ENCODE results near the gene CAST.

The CAST gene

GRCh38 chr5:96756985-96757384 is 94.8 kb downstream of the CAST start:
- no peak for TF ChIP-seq CTCF (IDR thresholded peaks at IDR 0.05)
- Histone ChIP-seq H3K27ac (no peak overlapping the region), H3K4me1 (no peaks in the 10 kb centered on the region), H3K9me3 (no peaks in the 10 kb centered on the region), H3K36me3 (peaks cover 70 to 86% (median 75%) of the 10 kb centered on the region in 3 donors), H3K4me3 (no peak overlapping the region), H3K27me3 (no peaks in the 10 kb centered on the region)
- intact Hi-C loops (cut with DNase I; ENCODE audit: low total_unique reads) = loop anchor here (10.0 kb wide), 2 partner anchors 408 to 412 kb away; no protein-coding TSS in a partner anchor
- DNase-seq = no peak

- H3K4me3 ChIP-seq = no peak overlapping the region
- no peak for DNase-seq
- H3K27ac ChIP-seq = no peak overlapping the region
- H3K36me3 ChIP-seq = peaks cover 76 to 93% (median 82%) of the 10 kb centered on the region in 3 donors
- no peak for TF ChIP-seq CTCF (IDR thresholded peaks at IDR 0.05)
- intact Hi-C loops (cut with DNase I; ENCODE audit: low total_unique reads) = loop anchor here (10.0 kb wide), 2 partner anchors 406 to 414 kb away; no protein-coding TSS in a partner anchor
- H3K27me3 ChIP-seq = no peaks in the 10 kb centered on the region
- H3K9me3 ChIP-seq = no peaks in the 10 kb centered on the region
- H3K4me1 ChIP-seq = no peaks in the 10 kb centered on the region
These were observed 96.4 kb downstream of the CAST start for GRCh38 chr5:96758621-96759020.

DNA sequence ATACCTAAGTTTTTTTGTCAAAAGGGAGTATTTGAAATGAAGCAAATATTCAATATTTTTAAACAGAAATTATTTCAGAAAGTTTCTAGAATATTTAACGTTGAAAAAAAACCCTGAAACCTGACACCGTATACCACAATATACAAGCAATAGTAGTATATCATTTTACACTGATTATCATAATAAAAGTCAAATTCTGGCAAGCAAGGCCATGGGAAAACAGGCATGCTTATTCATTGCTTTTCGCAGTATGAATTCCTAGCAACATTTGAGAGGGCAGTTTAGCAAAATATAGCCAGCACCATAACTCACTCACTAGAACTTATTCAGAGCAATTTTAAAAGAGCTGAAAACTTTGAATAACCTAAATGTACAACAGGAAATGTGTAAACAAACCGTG is 99.4 kb downstream of the CAST start:
- no peak for DNase-seq
- TF ChIP-seq CTCF (IDR thresholded peaks at IDR 0.05) = no peak
- no peaks in the 10 kb centered on the region for H3K9me3 ChIP-seq
- no peaks in the 10 kb centered on the region for H3K4me1 ChIP-seq
- no peaks in the 10 kb centered on the region for H3K27me3 ChIP-seq
- no peak overlapping the region for H3K4me3 ChIP-seq
- intact Hi-C loops (cut with DNase I; ENCODE audit: low total_unique reads) = no loop called here
- peaks cover 74 to 90% (median 83%) of the 10 kb centered on the region in 3 donors for H3K36me3 ChIP-seq
- H3K27ac ChIP-seq = no peak overlapping the region

- intact Hi-C loops (cut with DNase I; ENCODE audit: low total_unique reads) = no loop called here
- Histone ChIP-seq H3K9me3 (no peaks in the 10 kb centered on the region), H3K27me3 (no peaks in the 10 kb centered on the region), H3K4me3 (no peak overlapping the region), H3K36me3 (peaks cover 74 to 90% (median 83%) of the 10 kb centered on the region in 3 donors), H3K27ac (no peak overlapping the region), H3K4me1 (no peaks in the 10 kb centered on the region)
- TF ChIP-seq CTCF (IDR thresholded peaks at IDR 0.05) = no peak
- DNase-seq = no peak
These were observed 100.8 kb downstream of the CAST start for GRCh38 chr5:96763026-96763425.

GRCh38 chr5:96765043-96765442 is 102.9 kb downstream of the CAST start:
- no peaks in the 10 kb centered on the region for H3K9me3 ChIP-seq
- no peaks in the 10 kb centered on the region for H3K27me3 ChIP-seq
- H3K4me3 ChIP-seq = no peak overlapping the region
- no peaks in the 10 kb centered on the region for H3K4me1 ChIP-seq
- intact Hi-C loops (cut with DNase I; ENCODE audit: low total_unique reads) = no loop called here
- TF ChIP-seq CTCF (IDR thresholded peaks at IDR 0.05) = no peak
- no peak for DNase-seq
- peaks cover 79 to 93% (median 85%) of the 10 kb centered on the region in 3 donors for H3K36me3 ChIP-seq
- no peak overlapping the region for H3K27ac ChIP-seq

DNA sequence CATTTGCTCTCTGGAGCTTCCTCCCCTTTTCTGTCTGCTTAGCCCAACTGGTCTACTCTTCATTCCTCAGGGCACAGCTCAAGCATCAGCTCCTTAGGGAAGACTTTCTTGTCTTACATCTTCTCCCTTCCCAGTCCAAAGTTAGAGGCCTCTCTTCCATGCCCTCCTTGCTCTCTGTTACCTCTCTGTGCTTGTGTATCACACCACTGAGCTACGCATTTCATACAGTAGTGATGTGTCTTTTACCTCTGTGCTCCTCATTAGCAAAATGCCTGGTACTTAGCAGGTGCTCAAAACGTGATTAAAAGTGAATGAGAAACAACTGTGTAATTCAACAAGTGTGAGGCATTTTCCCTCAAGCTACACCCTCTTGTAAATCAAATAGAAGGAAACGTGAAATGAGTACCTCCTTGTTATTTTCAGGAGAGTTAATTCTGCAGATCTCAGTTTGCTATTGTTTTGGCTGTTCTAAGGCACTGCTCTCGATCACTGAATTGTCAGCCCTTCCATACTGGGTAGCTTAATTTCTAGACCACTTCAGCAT is 106.6 kb downstream of the CAST start:
- intact Hi-C loops (cut with DNase I; ENCODE audit: low total_unique reads) = no loop called here
- Histone ChIP-seq H3K4me1 (no peaks in the 10 kb centered on the region), H3K4me3 (no peak overlapping the region), H3K36me3 (peaks cover 96 to 99% (median 97%) of the 10 kb centered on the region in 3 donors), H3K9me3 (no peaks in the 10 kb centered on the region), H3K27ac (no peak overlapping the region), H3K27me3 (no peaks in the 10 kb centered on the region)
- TF ChIP-seq CTCF (IDR thresholded peaks at IDR 0.05) = no peak
- no peak for DNase-seq

All from tibial artery (tissue), 4 donors.